Activated naive CD4-positive, alpha-beta T cell treated with anti-CD3 and anti-CD28 coated beads, Interleukin-2, amount 50 U/mL, for 72 hours (primary cell): ENCODE data around the gene ALDH1L2. TPM values are rescaled to one million over a fixed set of nuclear protein-coding genes. Genes with fewer than 3 reads are reported as not detected.

ENCODE experiments used
- ATAC-seq, 2 donors: fragments of 150-1000 bp; cut with Tn5 transposase; 2 replicates each; pipeline ENCODE4 v1.10.0; 2021; ENCODE audit warnings: mild to moderate bottlenecking in 2 of 2, moderate library complexity in 2 of 2
- DNase-seq, 2 donors: peaks; one replicate each; pipeline ENCODE4 v3.0.0; 2021 to 2022; ENCODE audit warnings: low spot score in 2 of 2
- H3K27ac Mint-ChIP-seq, 2 donors: one replicate each; pipeline ENCODE4 v1.8.0; 2022; ENCODE audit warnings: mild to moderate bottlenecking in 2 of 2, mixed read lengths in 2 of 2
- H3K36me3 Mint-ChIP-seq, 2 donors: one replicate each; pipeline ENCODE4 v1.8.0; 2022; ENCODE audit warnings: mixed read lengths in 2 of 2
- H3K9me3 Mint-ChIP-seq, 2 donors: one replicate each; pipeline ENCODE4 v1.8.0; 2022; ENCODE audit warnings: mixed read lengths in 2 of 2
- total RNA-seq, 2 donors: library from RNA; stranded (reverse); gene quantifications; one replicate each; pipeline ENCODE4 v1.2.3, GENCODE V29; 2022

Gene ALDH1L2
- total RNA-seq, 2 donors from 2014 or later = 0.36 to 5.7 TPM

GRCh38 chr12:104976703-104977102 is 107.6 kb downstream of the ALDH1L2 start:
- Mint-ChIP-seq H3K9me3 (no peaks in the 10 kb centered on the region), H3K36me3 (no peaks in the 10 kb centered on the region), H3K27ac (no peak overlapping the region)
- DNase-seq (no peak), ATAC-seq (no peak)

GRCh38 chr12:104975587-104976343 is 108.5 kb downstream of the ALDH1L2 start:
- DNase-seq (no peak), ATAC-seq (no peak)
- H3K36me3 Mint-ChIP-seq = no peaks in the 10 kb centered on the region
- H3K9me3 Mint-ChIP-seq = no peaks in the 10 kb centered on the region
- no peak overlapping the region for H3K27ac Mint-ChIP-seq

GRCh38 chr12:104974626-104975290 is 109.5 kb downstream of the ALDH1L2 start:
- ATAC-seq = no peak
- no peaks in the 10 kb centered on the region for H3K9me3 Mint-ChIP-seq

GRCh38 chr12:104973250-104973649 is 111.0 kb downstream of the ALDH1L2 start:
- H3K27ac Mint-ChIP-seq = no peak overlapping the region
- ATAC-seq = no peak
- DNase-seq = no peak
- H3K9me3 Mint-ChIP-seq = no peaks in the 10 kb centered on the region
- H3K36me3 Mint-ChIP-seq = no peaks in the 10 kb centered on the region

More at GRCh38 chr12:104974626-104975290, 109.5 kb downstream of the ALDH1L2 start:
- DNase-seq = no peak
- Mint-ChIP-seq H3K36me3 (no peaks in the 10 kb centered on the region), H3K27ac (no peak overlapping the region)

- ATAC-seq (no peak), DNase-seq (no peak)
- Mint-ChIP-seq H3K9me3 (no peaks in the 10 kb centered on the region), H3K27ac (no peak overlapping the region), H3K36me3 (no peaks in the 10 kb centered on the region)
Measured at GRCh38 chr12:104971306-104971705, 113.0 kb downstream of the ALDH1L2 start.

Other genes starting within 250 kb of the ALDH1L2 start
- gene SLC41A2, start 126.2 kb downstream of the ALDH1L2 start, total RNA-seq = 10 to 100 TPM in 1 of 2 donors, 1 to 10 TPM in 1; 1.6 to 19.8 TPM
- gene NOPCHAP1, start 98.1 kb downstream of the ALDH1L2 start, total RNA-seq = 10 to 100 TPM; 25.2 to 36.6 TPM
- 10 to 100 TPM; 30.5 to 41.2 TPM for gene WASHC4, start 23.3 kb upstream of the ALDH1L2 start, total RNA-seq
- 10 to 100 TPM; 17.2 to 19.3 TPM for gene APPL2, start 151.7 kb upstream of the ALDH1L2 start, total RNA-seq
- gene C12orf75, start 246.2 kb upstream of the ALDH1L2 start, total RNA-seq = 10 to 100 TPM; 46.2 to 76.0 TPM